Activated T-cell treated with anti-CD3 and anti-CD28 coated beads for 24 hours (primary cell): ENCODE results near the gene IKZF3.
"Not testable (repeated sequence)": the region's sequence is repeated elsewhere in the genome, so short reads cannot be mapped to it uniquely, and the experiment has no call there.

ENCODE experiments used
- DNase-seq: peaks from one replicate; pipeline ENCODE4 v3.0.0-alpha.2; 2020; ENCODE audit warnings: low read depth

Gene IKZF3

GRCh38 chr17:39777534-39778365 is 86.4 kb downstream of the IKZF3 start:
- DNase-seq = no peak

GRCh38 chr17:39776252-39776651 is 87.9 kb downstream of the IKZF3 start:
- no peak for DNase-seq

GRCh38 chr17:39775031-39775430 is 89.1 kb downstream of the IKZF3 start:
- DNase-seq = no peak

GRCh38 chr17:39774047-39774446 is 90.1 kb downstream of the IKZF3 start:
- no peak for DNase-seq

- DNase-seq = no peak
Observed at GRCh38 chr17:39772987-39773934, 90.9 kb downstream of the IKZF3 start.

GRCh38 chr17:39772415-39772814 is 91.7 kb downstream of the IKZF3 start:
- DNase-seq = no peak

- peak; percentile 63 for DNase-seq
Observed at GRCh38 chr17:39769974-39770587, 94.0 kb downstream of the IKZF3 start.

- no peak for DNase-seq
Observed at GRCh38 chr17:39767147-39767546, 97.0 kb downstream of the IKZF3 start.

- DNase-seq = no peak
Observed at GRCh38 chr17:39765766-39766165, 98.3 kb downstream of the IKZF3 start.

- DNase-seq = no peak
Observed at GRCh38 chr17:39765175-39765574, 98.9 kb downstream of the IKZF3 start.

GRCh38 chr17:39764171-39764570 is 99.9 kb downstream of the IKZF3 start:
- DNase-seq = not testable (repeated sequence)

- no peak for DNase-seq
Observed at GRCh38 chr17:39763051-39763820, 100.9 kb downstream of the IKZF3 start.

- DNase-seq = no peak
Observed at GRCh38 chr17:39761861-39762496, 102.1 kb downstream of the IKZF3 start.

GRCh38 chr17:39759204-39759603 is 104.9 kb downstream of the IKZF3 start:
- DNase-seq = no peak

GRCh38 chr17:39757931-39758873 is 105.9 kb downstream of the IKZF3 start:
- peak; percentile 62 for DNase-seq

- DNase-seq = no peak
Observed at GRCh38 chr17:39757176-39757662, 106.9 kb downstream of the IKZF3 start.

- DNase-seq = no peak
Observed at GRCh38 chr17:39756380-39757079, 107.6 kb downstream of the IKZF3 start.

GRCh38 chr17:39755554-39756379 is 108.3 kb downstream of the IKZF3 start:
- no peak for DNase-seq
